ENCODE results near the gene RNPEP.
"Not testable (repeated sequence)": the region's sequence is repeated elsewhere in the genome, so short reads cannot be mapped to it uniquely, and the experiment has no call there.

Gene RNPEP, protein sequence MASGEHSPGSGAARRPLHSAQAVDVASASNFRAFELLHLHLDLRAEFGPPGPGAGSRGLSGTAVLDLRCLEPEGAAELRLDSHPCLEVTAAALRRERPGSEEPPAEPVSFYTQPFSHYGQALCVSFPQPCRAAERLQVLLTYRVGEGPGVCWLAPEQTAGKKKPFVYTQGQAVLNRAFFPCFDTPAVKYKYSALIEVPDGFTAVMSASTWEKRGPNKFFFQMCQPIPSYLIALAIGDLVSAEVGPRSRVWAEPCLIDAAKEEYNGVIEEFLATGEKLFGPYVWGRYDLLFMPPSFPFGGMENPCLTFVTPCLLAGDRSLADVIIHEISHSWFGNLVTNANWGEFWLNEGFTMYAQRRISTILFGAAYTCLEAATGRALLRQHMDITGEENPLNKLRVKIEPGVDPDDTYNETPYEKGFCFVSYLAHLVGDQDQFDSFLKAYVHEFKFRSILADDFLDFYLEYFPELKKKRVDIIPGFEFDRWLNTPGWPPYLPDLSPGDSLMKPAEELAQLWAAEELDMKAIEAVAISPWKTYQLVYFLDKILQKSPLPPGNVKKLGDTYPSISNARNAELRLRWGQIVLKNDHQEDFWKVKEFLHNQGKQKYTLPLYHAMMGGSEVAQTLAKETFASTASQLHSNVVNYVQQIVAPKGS

DNA sequence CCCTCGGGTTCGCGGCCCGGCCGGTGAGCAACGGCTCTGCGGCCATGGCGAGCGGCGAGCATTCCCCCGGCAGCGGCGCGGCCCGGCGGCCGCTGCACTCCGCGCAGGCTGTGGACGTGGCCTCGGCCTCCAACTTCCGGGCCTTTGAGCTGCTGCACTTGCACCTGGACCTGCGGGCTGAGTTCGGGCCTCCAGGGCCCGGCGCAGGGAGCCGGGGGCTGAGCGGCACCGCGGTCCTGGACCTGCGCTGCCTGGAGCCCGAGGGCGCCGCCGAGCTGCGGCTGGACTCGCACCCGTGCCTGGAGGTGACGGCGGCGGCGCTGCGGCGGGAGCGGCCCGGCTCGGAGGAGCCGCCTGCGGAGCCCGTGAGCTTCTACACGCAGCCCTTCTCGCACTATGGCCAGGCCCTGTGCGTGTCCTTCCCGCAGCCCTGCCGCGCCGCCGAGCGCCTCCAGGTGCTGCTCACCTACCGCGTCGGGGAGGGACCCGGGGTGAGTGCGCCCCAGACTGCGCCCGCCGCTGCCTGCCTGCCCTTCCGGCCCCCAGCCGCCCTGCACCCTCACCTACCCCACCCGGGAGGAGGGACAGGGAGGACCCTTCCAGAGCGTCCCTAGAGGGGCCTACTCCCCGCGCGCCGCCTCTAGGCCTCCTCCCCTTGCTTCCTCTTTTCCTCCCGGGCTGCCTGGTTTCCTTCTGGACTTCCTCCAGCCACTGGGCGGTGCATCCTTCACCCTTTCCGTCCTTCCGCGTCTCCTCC is at the start of gene RNPEP:
Gene RNPEP, plus strand, starts transcription at position 26 of the 757 bp plus-strand sequence. Its CDS starts 19 bp downstream, at position 45.
- DNase-seq (ENCODE audit: low spot score), result peak; percentile 78

DNA sequence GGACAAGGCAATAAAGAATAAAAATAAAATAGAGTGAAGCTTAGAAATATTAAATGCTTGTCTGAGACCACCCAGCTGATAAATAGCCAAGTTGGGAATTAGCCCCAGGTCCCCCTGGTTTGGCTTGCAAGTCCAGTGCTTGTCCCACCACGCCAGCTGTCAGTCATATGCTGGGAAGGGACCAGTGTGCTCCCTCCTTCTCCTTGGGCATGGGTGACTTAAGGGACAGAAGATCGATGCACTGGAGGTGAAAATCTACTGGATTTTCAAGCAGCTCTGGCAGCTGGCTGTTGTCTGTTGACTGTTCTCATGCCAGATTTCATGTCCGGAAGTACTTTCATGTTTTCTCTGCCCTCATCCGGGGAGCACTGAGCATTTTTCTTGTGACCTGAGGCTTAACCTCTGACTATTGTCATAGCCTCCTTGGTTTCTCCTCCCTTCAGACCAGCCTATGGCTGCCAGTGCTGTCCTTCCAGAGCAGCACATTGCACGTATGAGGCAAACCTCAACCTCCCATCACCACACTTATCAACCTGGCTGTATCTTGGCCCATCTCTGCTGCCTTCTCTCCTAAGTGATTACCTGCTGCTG is 48.5 kb upstream of the RNPEP start:
- no peak for DNase-seq (ENCODE audit: low spot score)

DNA sequence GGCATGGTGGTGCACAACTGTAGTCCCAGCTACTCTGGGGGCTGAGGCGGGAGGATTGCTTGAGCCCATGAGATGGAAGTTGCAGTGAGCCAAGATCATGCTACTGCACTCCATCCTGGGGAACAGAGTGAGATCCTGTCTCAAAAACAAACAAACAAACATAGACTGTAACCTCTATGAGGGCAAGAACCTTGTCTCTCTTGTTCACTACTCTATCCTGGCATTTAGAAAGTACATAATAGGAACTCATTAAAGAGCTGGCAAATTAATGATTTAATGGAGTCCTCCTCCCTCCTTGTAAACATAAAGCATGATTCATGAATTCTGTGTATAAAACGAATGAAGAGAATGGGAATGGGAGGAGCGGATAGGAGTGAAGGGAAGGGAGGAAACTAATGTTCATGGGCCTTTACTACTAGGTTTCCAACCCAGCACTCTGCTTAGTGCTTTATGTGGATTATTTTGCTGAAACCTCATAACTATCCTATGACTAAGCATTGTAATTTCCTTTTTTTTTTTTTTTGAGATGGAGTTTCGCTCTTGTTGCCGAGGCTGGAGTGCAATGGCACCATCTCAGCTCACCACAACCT is 44.7 kb upstream of the RNPEP start:
- no peak for DNase-seq (ENCODE audit: low spot score)

DNA sequence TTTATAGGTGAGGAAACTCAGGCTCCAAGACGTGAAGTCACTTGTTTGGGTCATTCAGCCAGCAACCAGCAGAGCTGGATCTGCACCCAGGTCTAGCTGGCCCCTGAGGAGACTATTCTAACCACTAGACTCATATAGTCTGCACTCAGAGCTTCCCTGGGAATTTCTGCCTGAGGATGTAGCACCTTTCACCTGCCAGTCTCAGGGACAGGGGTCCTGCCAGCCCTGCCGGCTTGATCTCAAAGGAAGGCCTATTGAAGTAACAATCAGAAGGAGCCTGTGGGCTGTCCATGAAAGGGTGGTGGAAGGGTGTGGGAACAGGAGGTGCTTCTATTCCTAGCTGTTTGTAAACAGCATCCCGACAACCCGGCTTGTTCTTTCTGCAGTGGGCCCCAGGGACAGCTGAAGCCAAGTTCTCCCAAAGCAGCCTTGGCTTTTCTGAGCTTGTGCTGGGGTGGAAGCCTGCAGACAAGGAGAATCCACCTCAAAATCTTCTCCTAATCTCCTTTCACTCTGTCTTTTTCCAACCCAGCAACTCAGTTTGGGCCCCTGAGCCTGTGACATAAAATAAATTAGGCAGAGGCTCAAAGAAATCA is 43.9 kb upstream of the RNPEP start:
- no peak for DNase-seq (ENCODE audit: low spot score)

DNA sequence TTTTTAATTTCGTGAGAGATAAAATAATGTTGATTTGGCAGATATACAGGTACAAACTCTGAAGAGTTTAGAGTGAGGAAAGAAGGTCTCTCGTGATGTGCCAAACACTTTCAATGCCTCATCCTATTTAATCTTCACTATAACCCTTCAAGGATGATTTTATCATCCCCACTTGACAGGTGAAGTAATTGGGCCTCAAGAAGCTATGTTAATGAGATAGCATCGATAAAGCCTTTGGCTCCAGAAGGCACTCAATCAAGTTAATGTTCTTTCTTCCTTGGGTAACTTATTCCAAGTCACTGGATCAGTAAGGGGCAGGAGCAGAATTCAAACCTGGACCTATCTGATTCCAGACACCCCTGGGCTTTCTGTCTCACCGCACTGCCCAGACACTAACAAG is 43.3 kb upstream of the RNPEP start:
- DNase-seq (ENCODE audit: low spot score), result no peak

DNA sequence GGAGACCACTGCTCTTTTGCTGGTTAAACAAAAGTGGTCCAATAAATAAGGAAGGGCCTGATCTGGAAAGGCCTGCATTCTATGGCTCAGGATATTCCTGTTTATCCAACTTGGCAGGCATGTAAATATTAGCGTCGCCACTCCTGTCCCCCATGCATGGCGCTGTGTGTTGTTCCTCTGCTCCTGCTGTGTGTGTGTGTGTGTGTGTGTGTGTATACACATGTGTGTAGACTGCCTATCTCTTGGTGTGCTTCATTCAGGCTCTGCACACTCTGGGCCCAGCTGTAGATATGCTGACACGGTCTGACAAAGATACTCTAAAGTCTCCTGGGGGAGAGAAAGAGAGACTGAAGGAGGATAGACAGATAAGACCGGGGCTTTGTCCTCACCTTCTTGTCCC is 42.9 kb upstream of the RNPEP start:
- DNase-seq (ENCODE audit: low spot score), result no peak

DNA sequence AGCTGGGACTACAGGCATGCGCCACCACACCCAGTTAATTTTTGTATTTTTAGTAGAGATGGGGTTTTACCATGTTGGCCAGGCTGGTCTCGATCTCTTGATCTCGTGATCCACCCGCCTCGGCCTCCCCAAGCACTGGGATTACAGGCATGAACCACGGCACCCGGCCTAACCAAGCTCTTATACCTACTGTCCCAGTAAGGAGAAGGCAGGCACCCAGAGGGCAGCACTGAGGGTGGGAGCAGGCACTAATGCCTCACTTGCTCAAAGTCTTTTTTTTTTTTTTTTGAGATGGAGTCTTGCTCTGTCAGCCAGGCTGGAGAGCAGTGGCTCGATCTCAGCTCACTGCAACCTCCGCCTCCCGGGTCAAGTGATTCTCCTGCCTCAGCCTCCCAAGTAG is 42.1 kb upstream of the RNPEP start:
- DNase-seq (ENCODE audit: low spot score), result not testable (repeated sequence)

DNA sequence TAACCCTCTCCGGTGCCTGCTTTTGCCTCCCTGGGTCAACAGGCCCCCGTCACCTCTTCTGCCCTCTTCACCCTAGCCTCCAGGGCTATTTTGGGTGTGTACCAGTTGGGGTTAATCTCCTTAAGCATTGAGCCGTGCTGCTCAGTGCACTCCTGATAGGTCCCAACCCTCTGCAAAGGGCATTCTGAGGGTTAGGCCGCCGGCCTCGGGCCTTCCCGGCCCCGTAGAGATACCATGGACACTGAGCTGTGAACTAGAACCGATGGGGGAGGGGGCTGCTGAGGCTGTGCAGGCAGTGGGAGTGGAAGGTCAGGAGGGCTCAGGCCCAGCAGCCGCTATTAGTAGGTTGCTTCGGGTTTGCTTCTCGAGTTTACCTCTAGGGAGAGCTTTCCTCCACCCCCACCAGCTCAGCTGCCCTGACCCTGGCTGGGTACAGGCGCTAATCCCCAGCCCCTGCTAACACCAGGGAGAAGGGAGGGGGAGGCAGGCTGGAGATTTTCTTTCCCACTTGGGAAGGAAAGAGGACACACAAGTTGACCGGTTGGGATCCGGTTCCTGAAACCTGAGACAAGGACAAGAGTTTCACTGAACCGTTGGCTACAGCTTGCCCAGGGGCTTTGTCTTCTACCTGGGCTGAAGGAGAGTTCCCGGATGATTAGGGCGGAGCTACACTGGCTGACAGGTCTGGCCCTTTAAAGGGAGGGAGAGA is 40.9 kb upstream of the RNPEP start:
- peak; percentile 39 for DNase-seq (ENCODE audit: low spot score)

DNA sequence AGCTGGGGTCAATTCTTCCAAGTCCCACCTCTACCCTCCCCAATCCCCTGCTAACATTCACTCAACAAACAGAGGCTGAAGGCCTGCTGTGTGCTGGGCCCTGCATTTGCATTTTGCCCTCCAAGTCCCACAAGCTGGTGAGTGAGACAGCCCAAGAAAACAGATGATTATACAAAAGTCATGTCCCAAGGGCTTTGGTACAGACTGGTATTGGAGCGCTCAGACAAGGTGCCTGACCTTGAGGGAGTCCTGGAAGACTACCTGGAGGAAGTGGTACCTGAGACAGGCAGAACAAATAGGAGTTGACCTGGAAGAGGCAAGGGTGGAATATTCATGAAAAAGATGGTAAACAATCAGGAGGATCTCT is 40.3 kb upstream of the RNPEP start:
- DNase-seq (ENCODE audit: low spot score), result no peak

DNA sequence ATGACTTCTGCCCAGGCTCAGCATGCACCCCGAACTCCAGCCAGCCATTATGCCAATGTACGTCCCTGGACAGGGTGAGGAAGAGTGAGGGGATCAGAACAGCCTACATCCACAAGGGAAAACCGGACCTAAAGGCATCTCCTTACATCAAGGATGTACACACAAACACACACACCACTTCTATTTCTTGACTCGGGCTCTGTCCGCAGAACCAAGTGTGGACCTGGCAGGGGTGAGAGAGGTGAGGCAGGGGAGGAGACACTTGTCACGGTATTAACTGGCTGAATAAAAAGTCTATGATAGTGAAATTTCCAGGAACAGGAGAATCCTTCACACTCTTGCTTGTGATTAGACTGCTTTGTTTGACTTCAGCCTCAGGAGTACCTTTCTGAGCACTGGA is 38.4 kb upstream of the RNPEP start:
- DNase-seq (ENCODE audit: low spot score), result no peak

DNA sequence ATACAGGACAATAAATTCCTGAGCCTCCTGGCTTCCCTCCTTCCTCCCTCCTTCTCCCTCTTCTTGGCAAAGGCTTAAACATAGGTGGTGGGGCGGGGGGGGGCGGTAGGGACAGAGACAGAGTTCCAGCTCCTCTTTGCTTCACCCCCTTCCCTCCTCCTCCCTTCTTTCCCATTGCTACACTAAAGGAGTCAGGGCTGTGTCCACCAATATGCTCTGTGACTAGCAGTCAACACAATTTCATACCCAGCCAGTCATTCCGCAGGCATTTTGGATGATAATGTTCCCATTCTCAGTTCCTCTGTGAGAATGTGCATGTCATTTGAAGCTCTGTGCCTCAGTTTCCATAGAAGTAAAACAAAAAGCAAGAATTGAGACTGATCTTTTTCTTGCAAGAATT is 37.8 kb upstream of the RNPEP start:
- no peak for DNase-seq (ENCODE audit: low spot score)

DNA sequence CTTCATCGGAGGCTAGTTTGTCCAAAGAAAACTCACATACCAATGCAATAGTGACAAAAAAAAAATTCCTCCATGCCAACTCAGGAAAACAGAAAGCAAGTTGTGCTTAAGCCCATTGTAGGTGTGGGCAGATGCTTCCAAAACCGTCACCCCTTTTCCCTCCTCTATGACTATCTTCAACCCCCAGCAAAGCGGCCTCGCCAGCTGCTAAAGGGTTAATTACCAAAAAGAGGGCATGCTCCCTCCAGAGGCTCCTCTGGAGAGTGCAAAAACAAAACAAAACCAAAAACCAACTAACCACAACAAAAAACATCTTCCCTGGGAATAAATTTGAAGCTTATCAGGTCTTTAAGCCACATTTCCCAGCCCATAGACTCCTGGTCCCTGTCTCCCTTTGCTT is 37.3 kb upstream of the RNPEP start:
- DNase-seq (ENCODE audit: low spot score), result no peak

DNA sequence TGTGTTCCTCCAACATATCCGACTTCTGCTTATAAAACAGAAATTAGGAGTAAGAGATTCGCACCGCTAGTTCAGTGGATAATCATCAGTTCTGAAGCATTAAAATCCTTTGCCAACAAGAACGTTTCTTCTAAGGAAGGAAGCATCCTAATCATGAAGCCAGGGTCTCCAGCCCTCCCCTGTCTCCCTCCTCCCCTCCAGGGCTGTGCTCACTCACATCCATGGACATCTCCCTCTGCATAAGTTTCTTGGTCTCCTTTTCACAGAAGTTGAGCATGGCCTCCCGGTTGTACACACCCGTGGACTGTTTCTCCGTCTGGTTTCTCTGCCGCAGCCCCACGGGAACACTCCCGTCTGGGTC is 36.6 kb upstream of the RNPEP start:
- no peak for DNase-seq (ENCODE audit: low spot score)

DNA sequence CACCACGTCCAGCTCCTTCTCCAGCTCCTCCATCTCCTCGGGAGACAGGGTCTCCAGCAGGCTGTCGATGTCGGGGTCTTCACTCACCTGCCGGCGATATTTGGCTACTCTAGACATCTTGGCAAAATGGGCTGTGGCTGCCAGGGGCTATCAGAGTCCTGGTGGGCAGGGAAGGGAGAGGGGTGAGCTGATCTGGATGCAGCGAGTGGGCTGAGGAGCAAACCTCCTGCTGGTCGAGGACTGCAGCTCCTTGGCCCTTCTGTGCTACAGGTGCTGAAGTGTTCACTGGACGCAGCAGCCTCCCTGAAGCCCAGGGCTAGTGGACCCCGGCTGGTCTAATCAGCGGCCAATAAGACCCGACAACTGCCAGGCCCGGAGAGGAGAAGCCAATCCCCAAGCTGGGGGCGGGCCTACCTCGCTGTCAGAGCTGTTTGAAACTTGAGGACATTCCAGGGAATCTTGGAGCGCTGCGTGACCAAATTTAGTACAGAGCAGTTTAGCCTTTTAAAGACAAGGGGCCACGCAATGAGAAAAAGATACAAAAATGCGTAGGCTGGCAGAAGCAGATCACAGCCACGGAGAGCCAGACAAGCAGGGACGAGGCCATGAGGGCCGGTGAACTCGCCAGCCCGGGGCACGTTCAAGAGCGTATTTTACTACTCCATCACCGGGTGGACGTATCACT is 36.1 kb upstream of the RNPEP start, which contains the start of gene LMOD1:
Gene LMOD1, minus strand, starts transcription at position 325 of the 685 bp plus-strand sequence. Its CDS starts 208 bp downstream, at position 117.
- peak; percentile 85 for DNase-seq (ENCODE audit: low spot score)

DNA sequence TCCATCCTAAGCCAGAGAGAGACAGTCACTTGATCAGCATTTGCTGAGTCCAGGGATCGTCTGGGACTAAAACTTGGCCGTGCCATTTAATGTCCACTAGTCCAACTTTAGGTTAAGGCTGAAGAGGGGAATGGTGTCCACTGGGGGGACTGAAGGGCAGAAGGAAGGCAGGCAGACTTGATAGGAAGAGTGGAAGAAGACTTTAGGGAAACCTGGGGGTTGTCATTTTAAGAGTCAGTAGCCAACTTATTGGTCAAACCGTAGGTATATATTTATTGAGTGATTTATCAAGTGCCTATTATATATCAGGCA is 34.8 kb upstream of the RNPEP start:
- DNase-seq (ENCODE audit: low spot score), result no peak

DNA sequence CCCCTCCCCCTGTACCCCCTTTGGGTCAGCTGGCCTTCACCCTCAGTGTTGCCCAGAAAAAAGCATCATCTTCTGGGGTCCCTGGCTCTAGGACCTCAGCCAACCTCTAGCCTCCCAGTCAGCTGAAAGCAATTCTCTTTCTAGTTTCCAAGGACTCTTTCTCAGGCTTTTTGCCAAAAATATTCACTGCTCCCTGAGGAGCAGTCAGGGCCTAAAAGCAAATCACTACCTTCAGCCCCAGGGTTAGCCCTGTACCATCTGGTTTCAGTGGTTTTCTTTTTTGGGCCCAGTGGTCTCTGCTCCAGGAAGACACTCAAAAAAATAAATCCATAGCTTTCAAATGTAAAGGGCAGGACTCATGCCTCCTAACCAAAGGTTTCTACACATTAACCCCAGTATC is 33.0 kb upstream of the RNPEP start:
- no peak for DNase-seq (ENCODE audit: low spot score)

DNA sequence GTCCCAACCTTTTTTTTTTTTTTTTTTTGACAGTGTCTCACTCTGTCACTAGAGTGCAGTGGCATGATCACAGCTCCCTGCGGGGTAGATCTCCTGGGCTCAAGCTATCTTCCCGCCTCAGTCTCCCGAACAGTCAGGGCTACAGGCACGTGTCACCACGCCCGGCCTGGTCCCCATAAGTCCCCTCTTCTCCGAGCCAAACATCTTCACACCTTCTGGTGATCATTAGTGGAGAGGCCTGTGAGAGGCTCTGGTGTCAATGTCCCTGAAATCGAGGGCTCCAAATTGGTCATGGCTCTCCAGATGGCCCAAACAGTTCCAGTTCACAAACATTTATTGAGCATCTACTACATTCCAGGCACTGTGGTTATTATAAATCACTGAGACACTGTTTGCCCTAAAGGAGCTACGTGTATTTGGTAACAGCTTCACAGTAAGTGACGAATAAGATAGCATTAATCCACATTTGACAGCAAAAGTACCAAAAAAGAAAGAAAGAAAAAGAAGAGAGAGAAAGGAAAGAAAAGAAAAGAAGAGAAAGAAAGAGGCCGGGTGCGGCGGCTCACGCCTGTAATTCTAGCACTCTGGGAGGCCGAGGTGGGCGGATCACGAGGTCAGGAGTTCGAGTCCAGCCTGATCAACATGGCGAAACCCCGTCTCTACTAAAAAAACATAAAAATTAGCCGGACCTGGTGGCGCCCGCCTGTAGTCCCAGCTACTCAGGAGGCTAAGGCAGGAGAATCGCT is 28.0 kb upstream of the RNPEP start:
- no peak for DNase-seq (ENCODE audit: low spot score)

DNA sequence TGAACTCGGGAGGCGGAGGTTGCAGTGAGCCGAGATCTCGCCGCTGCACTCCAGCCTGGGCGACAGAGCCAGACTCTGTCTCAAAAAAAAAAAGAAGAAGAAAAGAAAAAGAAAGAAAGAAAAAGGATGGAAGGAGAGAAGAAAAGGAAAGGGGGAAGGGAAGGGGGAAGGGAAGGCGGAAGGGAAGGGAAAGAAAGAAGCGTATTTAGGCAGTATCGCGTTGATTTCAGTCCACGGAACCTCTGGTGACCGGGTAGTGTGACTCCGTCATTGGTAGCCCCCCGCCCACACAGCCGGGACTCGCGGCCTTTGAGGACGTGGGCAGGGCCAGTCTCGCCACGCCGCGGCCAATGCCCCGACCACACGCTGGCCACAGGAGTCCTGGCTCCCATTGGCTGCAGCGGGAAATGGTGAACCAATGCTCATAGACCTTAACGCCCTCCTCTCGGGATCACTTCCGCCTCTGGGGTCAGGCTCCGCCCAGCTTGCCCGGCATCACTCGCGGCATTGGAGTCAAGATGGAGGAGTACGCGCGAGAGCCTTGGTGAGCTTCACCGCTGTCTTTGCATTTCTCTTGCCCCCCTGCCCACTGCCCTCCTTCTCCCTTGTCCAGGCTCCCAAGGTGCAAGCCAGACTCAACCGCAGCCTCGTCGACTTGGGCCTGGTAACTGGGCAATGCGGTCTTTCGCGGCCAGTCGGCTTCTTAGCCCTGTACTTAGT is 27.3 kb upstream of the RNPEP start, which contains the start of gene TIMM17A:
Gene TIMM17A, plus strand, starts transcription at position 495 of the 720 bp plus-strand sequence. Its CDS starts 24 bp downstream, at position 519.
- DNase-seq (ENCODE audit: low spot score), result peak; percentile 99

DNA sequence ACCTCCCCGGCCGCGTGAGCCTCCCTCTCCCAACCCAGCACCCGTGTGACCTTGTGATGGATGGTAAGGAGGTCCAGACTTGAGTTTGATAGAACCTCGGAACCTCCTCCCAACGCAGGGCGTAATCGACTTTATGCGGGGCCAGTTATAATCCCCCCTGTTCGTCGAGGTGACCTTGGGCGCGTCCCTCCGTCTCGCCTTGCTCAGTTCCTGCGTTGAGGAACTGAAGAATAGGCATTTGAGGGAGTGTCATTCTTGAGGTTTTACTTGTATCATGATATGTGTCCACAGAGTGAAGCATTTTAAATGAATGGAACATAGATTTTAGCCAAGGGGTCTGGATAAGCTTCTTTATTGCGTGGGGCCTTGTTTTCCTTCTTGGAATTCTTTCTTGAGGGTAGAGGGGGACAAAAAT is 26.7 kb upstream of the RNPEP start:
- no peak for DNase-seq (ENCODE audit: low spot score)
